GM21619 (cell line): Measurements from ENCODE around the gene SDSL.

Experiments used
- ATAC-seq: cut with Tn5 transposase; IDR thresholded peaks from one replicate; pipeline ENCODE4 v1.9.1; 2021; ENCODE audit not compliant: unreplicated experiment

The SDSL gene

GRCh38 chr12:113467502-113468364 lies 45.6 kb downstream of the SDSL start:
- no peak for ATAC-seq

GRCh38 chr12:113468365-113469223 lies 46.4 kb downstream of the SDSL start:
- ATAC-seq = no peak

- ATAC-seq = no peak
Measured at GRCh38 chr12:113469224-113469948, 47.2 kb downstream of the SDSL start.

- no peak for ATAC-seq
Measured at GRCh38 chr12:113469949-113470743, 48.0 kb downstream of the SDSL start.

GRCh38 chr12:113470871-113471618 lies 48.9 kb downstream of the SDSL start:
- ATAC-seq = no peak

- ATAC-seq = no peak
Measured at GRCh38 chr12:113471619-113472171, 49.5 kb downstream of the SDSL start, which contains the start of gene LHX5. Gene LHX5 (minus strand): TSS chr12:113471871. CDS start chr12:113471498, 373 bp downstream.

- no peak for ATAC-seq
Measured at GRCh38 chr12:113472191-113473121, 50.3 kb downstream of the SDSL start.

GRCh38 chr12:113473400-113473799 lies 51.2 kb downstream of the SDSL start:
- ATAC-seq = no peak

GRCh38 chr12:113473942-113474341 lies 51.8 kb downstream of the SDSL start:
- ATAC-seq = no peak

- ATAC-seq = no peak
Measured at GRCh38 chr12:113474635-113475436, 52.7 kb downstream of the SDSL start.

GRCh38 chr12:113475451-113476175 lies 53.4 kb downstream of the SDSL start:
- no peak for ATAC-seq

- ATAC-seq = no peak
Measured at GRCh38 chr12:113476176-113476986, 54.2 kb downstream of the SDSL start.

GRCh38 chr12:113477171-113477841 lies 55.1 kb downstream of the SDSL start:
- no peak for ATAC-seq

GRCh38 chr12:113477842-113478215 lies 55.6 kb downstream of the SDSL start:
- ATAC-seq = no peak

- no peak for ATAC-seq
Measured at GRCh38 chr12:113478351-113479011, 56.3 kb downstream of the SDSL start.
